GM19239 (cell line): Measurements from ENCODE around the gene LGALS14.

Experiments used
- DNase-seq: peaks from one replicate; pipeline ENCODE4 v3.0.0; 2011; ENCODE audit warnings: low spot score; ENCODE audit not compliant: insufficient read length
- FAIRE-seq: peaks from 2 replicates; lab custom pipeline; 2011; peaks lifted over from hg19 to GRCh38; lab: Jason Lieb, UNC

The LGALS14 gene

DNA sequence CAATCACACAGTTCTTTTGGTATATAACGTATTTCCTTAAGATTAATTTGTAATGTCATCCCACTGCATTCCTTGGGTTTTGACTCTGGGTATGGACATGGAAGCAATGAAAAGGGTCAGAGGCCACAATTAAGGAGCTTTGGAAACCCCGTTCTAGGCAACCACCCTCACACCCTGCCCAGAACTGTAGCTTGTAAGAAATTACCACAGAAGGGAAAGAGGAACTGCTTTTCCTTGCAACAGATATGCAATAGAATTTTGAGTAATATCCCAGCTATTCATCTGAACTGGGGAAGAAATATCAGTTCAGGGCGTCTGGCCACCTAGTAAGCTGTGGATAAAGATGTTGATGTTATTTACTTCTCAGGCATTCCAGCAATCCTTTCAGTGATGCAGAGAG is 34.5 kb downstream of the LGALS14 start:
- FAIRE-seq, result no peak

DNA sequence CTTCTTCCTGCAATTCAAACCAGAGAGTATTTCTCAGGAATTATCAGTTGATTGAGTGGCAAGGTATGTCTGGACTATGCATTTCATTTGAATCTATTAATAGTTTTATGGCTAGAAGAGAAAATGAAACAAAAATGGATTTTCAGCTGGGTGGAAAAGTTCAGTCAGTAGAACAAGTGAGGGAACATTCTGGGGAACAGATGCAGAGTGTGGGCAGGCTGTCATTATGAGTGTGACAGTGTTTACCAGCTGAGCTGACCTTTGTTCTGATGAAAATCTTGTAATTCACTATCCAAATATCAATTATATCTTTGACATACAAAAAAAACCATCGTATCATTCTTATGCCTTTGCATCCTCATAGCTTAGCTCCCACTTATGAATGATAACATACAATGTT is 36.1 kb downstream of the LGALS14 start:
- no peak for FAIRE-seq
- DNase-seq, result no peak

More for the DNA sequence above, 34.5 kb downstream of the LGALS14 start:
- no peak for DNase-seq

DNA sequence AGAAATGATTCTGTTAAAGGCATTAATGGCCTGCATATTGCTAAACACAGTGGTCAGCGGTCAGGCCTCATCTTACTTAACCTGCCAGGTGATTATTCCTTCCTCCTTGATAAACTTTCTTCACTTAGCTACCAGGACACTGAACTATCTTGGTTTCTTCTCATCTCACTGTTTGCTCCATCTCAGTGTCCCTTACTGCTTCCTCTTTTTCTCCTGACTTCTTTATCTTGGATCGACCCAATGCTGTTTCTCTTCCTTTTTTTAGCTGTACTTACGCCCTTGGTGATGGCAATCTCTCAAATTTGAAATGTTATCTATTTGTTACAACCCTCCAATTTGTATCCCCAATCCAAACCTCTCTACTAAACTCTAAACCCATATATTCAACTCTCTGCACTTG is 41.4 kb downstream of the LGALS14 start:
- no peak for FAIRE-seq
- no peak for DNase-seq

DNA sequence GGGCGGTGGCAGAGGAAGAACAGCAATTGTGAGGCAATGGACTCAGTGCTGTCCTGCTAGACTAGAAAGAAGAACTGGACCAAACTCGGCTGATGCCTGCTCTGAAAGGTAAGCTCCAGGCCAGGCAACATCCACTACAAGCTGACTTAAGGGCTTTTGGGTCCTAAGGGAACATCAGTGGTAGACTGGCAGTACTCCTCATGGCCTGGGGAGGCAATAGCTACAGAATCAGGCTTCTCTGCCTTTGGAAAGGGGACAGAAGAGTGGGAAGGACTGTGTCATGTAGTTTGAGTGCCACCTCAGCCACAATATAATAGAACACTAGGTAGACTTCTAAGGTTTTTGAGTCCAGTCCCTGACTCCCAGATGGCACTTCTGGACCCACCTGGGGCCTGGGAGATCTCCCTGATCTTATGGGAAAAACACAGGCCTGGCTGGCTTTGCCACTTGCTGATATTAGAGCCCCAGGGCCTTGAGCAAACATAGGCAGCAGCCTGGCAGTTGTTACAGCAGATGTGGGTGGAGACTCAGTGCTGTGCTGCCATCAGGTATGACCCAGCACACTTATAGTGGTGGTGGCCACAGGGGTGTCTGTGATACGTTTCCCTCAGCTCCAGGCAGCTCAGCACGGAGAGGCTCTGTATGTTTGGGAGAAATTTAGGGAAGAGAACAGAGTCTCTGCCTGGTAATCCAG is 42.7 kb downstream of the LGALS14 start:
- DNase-seq, result no peak
- no peak for FAIRE-seq

DNA sequence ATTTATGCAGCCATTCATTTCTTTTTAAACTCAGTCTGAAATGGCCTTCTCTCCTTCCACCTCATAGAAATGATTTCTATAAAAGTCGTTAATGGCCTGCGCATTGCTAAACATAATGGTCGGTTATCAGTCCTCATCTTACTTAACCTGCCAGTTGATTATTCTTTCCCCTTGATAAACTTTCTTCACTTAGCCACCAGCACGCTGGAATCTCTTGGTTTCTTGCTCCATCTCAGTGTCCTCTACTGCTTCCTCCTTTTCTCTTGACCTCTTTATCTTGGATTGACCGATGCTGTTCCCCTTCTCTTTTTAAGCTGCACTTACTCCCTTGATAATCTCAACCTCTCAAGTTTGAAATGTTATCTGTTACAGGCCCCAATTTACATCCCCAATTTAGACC is 45.7 kb downstream of the LGALS14 start:
- DNase-seq (no peak), FAIRE-seq (no peak)

DNA sequence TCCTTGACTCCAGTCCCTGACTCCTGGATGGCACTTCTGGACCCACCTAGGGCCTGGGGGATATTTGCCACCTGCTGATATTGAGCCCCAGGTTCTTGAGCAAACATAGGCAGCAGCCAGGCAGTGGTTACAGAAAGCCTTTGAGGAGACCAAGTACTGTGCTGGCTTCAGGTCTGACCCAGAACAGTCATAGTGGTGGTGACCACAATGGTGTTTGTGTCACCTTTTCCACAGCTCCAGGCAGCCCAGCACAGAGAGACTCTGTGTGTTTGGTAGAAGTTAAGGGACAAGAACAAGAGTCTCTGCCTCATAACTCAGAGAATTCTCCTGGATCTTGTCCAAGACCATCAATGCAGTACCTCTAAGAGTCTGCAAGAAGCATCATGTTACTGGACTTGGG is 48.1 kb downstream of the LGALS14 start:
- no peak for FAIRE-seq
- DNase-seq, result no peak

DNA sequence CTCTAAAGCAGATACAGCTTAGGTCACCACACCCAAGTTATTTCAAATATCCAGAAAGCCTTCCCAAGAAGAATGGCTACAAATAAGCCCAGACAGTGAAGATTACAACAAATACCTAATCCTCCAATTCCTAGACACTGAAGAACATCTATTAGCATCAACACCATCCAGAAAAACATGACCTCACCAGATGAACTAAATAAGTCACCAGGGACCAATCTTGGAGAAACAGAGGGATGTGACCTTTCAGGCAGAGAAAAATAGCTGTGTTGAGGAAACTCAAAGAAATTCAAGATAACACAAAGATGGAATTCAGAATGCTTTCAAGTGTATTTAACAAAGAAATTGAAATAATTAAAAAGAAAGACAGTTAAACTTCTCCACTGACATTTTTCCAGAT is 48.5 kb downstream of the LGALS14 start:
- FAIRE-seq, result no peak

DNA sequence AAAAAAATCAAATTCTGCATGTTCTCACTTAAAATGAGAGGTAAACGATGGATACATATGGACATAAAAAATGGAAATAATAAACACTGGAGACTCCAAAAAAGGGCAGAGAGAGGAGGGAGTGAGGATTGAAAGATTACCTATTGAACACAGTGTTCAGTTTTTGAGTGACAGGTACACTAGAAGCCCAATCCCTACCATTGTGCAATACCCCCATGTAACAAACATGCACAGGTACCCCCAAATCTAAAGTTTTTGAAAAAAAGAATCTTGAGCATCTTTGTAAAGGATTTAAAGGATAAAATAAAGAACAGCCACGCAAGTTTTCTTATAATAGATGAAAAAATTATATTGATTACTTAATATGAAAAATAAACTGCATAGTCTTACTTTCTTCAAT is 50.3 kb downstream of the LGALS14 start:
- FAIRE-seq, result no peak

More for the DNA sequence above, 48.5 kb downstream of the LGALS14 start:
- DNase-seq, result no peak

DNA sequence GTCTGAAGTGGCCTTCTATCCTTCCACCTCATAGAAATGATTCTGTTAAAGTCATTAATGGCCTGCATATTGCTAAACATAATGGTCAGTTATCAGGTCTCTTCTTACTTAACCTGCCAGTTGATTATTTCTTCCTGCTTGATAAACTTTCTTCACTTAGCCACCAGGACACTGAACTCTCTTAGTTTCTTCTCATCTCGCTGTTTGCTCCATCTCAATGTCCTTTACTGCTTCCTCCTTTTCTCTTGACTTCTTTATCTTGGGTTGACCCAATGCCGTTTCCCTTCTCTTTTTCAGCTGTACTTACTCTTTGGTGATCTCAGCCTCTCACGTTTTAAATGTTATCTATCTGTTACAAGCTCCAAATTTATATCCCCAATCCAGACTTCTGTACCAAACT is 50.7 kb downstream of the LGALS14 start:
- FAIRE-seq, result no peak

More for the DNA sequence above, 50.3 kb downstream of the LGALS14 start:
- no peak for DNase-seq

More for the DNA sequence above, 50.7 kb downstream of the LGALS14 start:
- no peak for DNase-seq
